ENCODE data around the gene MARS1.
A peak's percentile ranks its signal among the peaks of the same experiment; 100 is the strongest.

Gene MARS1

GRCh38 chr12:57525615-57526383, 37.9 kb downstream of the MARS1 start:
- Mint-ChIP-seq H3K27ac (no peak overlapping the region), H3K4me3 (no peak overlapping the region), H3K4me1 (peaks cover 32% of the 10 kb centered on the region), H3K9me3 (no peaks in the 10 kb centered on the region), H3K36me3 (peaks cover 8% of the 10 kb centered on the region), H3K27me3 (no peaks in the 10 kb centered on the region)
- DNase-seq (ENCODE audit: low spot score in 2 of 2) (no peak), ATAC-seq (ENCODE audit: low read depth) (no peak)

DNA sequence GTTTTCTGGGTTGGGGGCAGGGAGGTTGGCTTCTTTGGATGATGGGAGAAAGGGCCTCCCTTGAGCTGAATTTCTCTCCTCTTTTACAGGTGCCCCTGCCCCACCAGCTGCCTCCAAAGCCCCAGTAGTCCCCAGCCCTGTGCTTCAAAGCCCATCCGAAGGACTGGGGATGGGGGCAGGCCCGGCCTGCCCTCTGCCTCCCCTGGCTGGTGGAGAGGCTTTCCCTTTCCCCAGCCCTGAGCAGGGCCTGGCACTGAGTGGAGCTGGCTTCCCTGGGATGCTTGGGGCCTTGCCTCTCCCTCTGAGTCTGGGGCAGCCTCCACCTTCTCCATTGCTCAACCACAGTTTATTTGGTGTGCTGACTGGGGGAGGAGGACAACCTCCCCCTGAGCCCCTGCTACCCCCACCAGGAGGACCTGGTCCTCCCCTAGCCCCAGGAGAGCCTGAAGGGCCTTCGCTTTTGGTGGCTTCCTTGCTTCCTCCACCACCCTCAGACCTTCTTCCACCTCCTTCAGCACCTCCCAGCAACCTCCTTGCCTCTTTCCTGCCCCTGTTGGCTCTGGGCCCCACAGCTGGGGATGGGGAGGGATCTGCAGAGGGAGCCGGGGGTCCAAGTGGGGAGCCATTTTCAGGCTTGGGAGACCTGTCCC, 38.7 kb downstream of the MARS1 start:
- Mint-ChIP-seq H3K9me3 (no peaks in the 10 kb centered on the region), H3K4me1 (peaks cover 31% of the 10 kb centered on the region), H3K27ac (no peak overlapping the region), H3K4me3 (no peak overlapping the region), H3K27me3 (no peaks in the 10 kb centered on the region), H3K36me3 (peaks cover 8% of the 10 kb centered on the region)
- DNase-seq (ENCODE audit: low spot score in 2 of 2) (no peak), ATAC-seq (ENCODE audit: low read depth) (no peak)

DNA sequence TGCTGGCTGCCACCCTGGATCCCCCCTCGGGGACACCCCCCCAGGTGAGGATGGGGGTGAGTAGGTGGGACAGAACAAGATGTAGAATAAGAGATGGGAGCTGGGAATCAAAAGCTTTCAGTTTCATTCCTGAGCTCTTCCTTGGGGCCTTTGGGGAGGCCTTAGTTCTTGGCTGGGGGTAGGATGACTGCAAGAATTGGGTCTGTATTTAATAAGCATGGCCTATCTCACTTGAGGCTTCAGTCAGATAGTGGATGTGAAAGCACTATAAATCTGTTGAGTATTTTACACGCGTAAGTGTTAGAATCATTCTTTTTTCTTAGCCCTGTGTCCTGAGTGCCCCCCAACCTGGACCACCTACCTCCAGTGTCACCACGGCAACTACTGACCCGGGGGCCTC, 39.3 kb downstream of the MARS1 start:
- H3K27ac Mint-ChIP-seq: no peak overlapping the region
- no peak for DNase-seq (ENCODE audit: low spot score in 2 of 2)
- H3K9me3 Mint-ChIP-seq: no peaks in the 10 kb centered on the region
- no peak overlapping the region for H3K4me3 Mint-ChIP-seq
- H3K4me1 Mint-ChIP-seq: peaks cover 25% of the 10 kb centered on the region
- no peak for ATAC-seq (ENCODE audit: low read depth)
- peaks cover 12% of the 10 kb centered on the region for H3K36me3 Mint-ChIP-seq
- no peaks in the 10 kb centered on the region for H3K27me3 Mint-ChIP-seq

GRCh38 chr12:57528176-57528575, 40.3 kb downstream of the MARS1 start:
- Mint-ChIP-seq H3K4me3 (no peak overlapping the region), H3K27ac (no peak overlapping the region), H3K36me3 (peaks cover 18% of the 10 kb centered on the region)

GRCh38 chr12:57528831-57529555, 41.1 kb downstream of the MARS1 start:
- DNase-seq (ENCODE audit: low spot score in 2 of 2) (no peak), ATAC-seq (ENCODE audit: low read depth) (no peak)
- H3K4me1 Mint-ChIP-seq: peaks cover 16% of the 10 kb centered on the region
- no peak overlapping the region for H3K27ac Mint-ChIP-seq
- H3K36me3 Mint-ChIP-seq: peaks cover 18% of the 10 kb centered on the region
- no peak overlapping the region for H3K4me3 Mint-ChIP-seq
- no peaks in the 10 kb centered on the region for H3K27me3 Mint-ChIP-seq
- H3K9me3 Mint-ChIP-seq: no peaks in the 10 kb centered on the region

More at GRCh38 chr12:57528176-57528575, 40.3 kb downstream of the MARS1 start:
- Mint-ChIP-seq H3K4me1 (peaks cover 23% of the 10 kb centered on the region), H3K9me3 (no peaks in the 10 kb centered on the region), H3K27me3 (no peaks in the 10 kb centered on the region)
- no peak for ATAC-seq (ENCODE audit: low read depth)
- DNase-seq (ENCODE audit: low spot score in 2 of 2): no peak

DNA sequence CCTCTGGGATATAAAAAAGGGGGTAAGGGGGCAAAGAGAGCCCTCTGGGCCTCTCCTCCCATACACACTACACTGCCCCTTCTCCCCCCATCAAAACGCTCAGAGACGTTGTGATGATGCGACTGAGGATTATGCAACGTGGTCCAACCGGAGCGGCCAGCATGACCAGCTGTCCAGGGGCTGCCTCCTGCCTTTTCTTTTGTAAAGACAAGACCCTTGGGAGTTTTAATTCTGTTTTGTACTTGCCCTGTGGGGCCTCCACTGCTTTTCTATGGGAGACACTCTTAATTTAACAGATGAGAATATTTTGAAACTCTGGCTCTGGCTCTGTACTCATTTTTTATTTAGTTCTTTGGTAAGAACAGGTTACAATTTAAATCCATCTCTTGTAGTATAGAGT, 42.0 kb downstream of the MARS1 start:
- H3K4me3 Mint-ChIP-seq: no peak overlapping the region
- no peak for DNase-seq (ENCODE audit: low spot score in 2 of 2)
- no peak for ATAC-seq (ENCODE audit: low read depth)
- H3K27me3 Mint-ChIP-seq: no peaks in the 10 kb centered on the region
- peaks cover 18% of the 10 kb centered on the region for H3K36me3 Mint-ChIP-seq
- H3K4me1 Mint-ChIP-seq: peaks cover 10% of the 10 kb centered on the region
- H3K27ac Mint-ChIP-seq: peak overlapping the region; percentile 53
- H3K9me3 Mint-ChIP-seq: no peaks in the 10 kb centered on the region

DNA sequence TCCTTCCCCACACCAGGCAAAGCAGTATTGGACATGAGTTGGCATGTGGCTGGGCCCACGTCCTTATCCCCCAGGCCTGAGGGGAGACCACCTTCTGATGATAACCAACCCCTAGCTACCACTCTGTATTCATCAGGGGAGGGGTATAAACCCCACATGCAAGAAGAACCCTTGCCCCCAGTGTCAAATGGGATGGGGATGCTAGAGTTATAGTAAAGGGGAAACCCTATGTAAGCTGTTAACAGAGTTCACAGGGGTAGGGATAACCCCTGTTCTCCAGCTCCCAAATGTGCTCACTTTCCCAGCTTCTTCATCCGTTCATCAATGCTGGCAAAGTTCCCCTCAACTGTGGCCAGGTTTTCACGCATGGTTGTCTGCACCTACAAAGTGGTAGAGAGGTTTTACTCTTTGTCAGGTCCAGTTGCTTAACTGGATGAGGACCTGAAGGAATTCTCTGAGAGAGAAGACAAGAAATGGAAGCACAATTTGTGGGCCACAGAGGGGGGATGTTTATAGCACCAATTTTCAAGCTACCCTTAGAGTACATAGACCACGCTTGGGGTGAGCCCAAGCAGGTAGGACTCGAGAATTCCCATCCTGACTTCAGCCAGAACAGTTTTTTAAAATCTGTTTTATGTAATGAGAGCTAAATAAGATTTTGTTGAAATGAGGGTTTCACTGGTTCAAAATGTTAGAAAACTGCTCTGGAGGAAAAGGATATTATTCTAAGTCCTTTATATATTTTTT, 42.7 kb downstream of the MARS1 start:
- no peak overlapping the region for H3K27ac Mint-ChIP-seq
- no peaks in the 10 kb centered on the region for H3K9me3 Mint-ChIP-seq
- ATAC-seq (ENCODE audit: low read depth): no peak
- H3K4me1 Mint-ChIP-seq: peaks cover 8% of the 10 kb centered on the region
- no peak overlapping the region for H3K4me3 Mint-ChIP-seq
- no peak for DNase-seq (ENCODE audit: low spot score in 2 of 2)
- no peaks in the 10 kb centered on the region for H3K27me3 Mint-ChIP-seq
- peaks cover 21% of the 10 kb centered on the region for H3K36me3 Mint-ChIP-seq

GRCh38 chr12:57531836-57532235, 44.0 kb downstream of the MARS1 start:
- ATAC-seq (ENCODE audit: low read depth) (no peak), DNase-seq (ENCODE audit: low spot score in 2 of 2) (no peak)
- Mint-ChIP-seq H3K27me3 (no peaks in the 10 kb centered on the region), H3K36me3 (peaks cover 20% of the 10 kb centered on the region), H3K4me1 (peaks cover 2% of the 10 kb centered on the region), H3K9me3 (no peaks in the 10 kb centered on the region), H3K4me3 (no peak overlapping the region), H3K27ac (no peak overlapping the region)

- DNase-seq (ENCODE audit: low spot score in 2 of 2) (no peak), ATAC-seq (ENCODE audit: low read depth) (no peak)
- Mint-ChIP-seq H3K27ac (no peak overlapping the region), H3K9me3 (no peaks in the 10 kb centered on the region), H3K4me1 (peaks cover 2% of the 10 kb centered on the region), H3K36me3 (peaks cover 20% of the 10 kb centered on the region), H3K4me3 (no peak overlapping the region), H3K27me3 (no peaks in the 10 kb centered on the region)
These were observed 45.2 kb downstream of the MARS1 start for GRCh38 chr12:57533108-57533507.

DNA sequence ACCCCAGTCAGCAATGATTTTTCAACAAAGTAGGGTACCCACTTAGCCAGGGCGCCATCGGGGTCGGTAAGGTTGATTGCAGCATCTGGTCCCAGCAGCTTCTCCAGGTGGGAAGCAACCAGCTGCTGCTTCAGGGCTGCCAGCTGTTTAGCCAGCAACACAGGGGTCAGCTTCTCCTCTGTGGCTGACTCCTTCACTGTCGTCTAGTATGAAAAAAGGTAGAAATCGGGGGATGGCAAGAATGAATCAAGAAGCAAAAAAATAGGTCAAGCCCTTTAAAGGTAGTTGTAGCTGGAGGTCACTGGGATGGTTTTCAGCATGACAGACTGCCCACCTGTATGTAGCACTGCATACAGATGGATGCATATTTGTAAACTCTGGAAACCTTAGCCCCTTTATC, 46.4 kb downstream of the MARS1 start:
- H3K27ac Mint-ChIP-seq: no peak overlapping the region

GRCh38 chr12:57534991-57535543, 47.2 kb downstream of the MARS1 start:
- no peaks in the 10 kb centered on the region for H3K4me1 Mint-ChIP-seq
- ATAC-seq (ENCODE audit: low read depth) (no peak), DNase-seq (ENCODE audit: low spot score in 2 of 2) (no peak)
- H3K9me3 Mint-ChIP-seq: no peaks in the 10 kb centered on the region
- H3K27ac Mint-ChIP-seq: no peak overlapping the region
- H3K36me3 Mint-ChIP-seq: peaks cover 22% of the 10 kb centered on the region
- no peaks in the 10 kb centered on the region for H3K27me3 Mint-ChIP-seq
- no peak overlapping the region for H3K4me3 Mint-ChIP-seq

More for the DNA sequence above, 46.4 kb downstream of the MARS1 start:
- H3K27me3 Mint-ChIP-seq: no peaks in the 10 kb centered on the region
- ATAC-seq (ENCODE audit: low read depth) (no peak), DNase-seq (ENCODE audit: low spot score in 2 of 2) (no peak)
- peaks cover 2% of the 10 kb centered on the region for H3K4me1 Mint-ChIP-seq
- no peaks in the 10 kb centered on the region for H3K9me3 Mint-ChIP-seq
- no peak overlapping the region for H3K4me3 Mint-ChIP-seq
- peaks cover 26% of the 10 kb centered on the region for H3K36me3 Mint-ChIP-seq

DNA sequence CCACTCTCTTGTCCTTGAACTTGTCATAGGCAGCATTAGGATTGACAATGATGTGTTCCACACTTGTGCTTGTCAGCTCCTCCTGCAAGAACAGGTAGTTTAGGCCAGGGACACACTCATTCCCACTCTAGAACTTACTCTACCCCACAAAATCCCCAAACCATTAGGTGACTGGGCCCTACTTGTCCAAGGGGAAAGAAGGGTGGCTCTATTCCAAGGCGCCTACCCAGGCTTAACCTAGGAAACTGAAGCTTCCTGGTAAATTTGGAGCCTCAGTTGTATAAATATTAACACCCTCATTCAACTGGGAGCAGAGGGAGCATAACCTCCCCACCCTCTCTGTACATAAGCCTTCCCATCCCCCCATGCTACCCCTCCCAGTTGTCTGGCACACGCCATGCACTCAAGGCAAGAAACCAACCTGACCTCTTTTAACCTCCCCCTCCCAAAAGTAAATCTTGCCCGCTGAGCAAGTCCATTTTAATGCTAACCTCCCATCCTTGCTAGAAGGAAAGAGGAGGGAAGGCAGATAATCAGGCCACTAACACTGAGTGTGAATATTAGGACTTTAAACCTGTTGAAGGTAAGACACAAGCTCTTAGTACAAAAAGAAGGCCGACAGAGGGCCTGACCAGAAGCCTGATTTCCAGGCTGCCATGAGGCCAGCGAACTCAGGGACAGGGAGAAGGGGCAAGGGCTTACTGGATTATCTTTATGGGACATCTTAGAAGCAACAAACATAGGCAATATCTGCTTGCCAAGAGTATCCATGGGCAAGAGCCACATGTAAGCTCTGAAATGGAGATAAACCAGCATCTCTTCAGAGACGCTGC, 48.1 kb downstream of the MARS1 start:
- ATAC-seq (ENCODE audit: low read depth): no peak
- Mint-ChIP-seq H3K4me3 (no peak overlapping the region), H3K4me1 (peaks cover under 1% of the 10 kb centered on the region), H3K27me3 (no peaks in the 10 kb centered on the region), H3K9me3 (no peaks in the 10 kb centered on the region), H3K36me3 (peaks cover 22% of the 10 kb centered on the region), H3K27ac (no peak overlapping the region)
- no peak for DNase-seq (ENCODE audit: low spot score in 2 of 2)

GRCh38 chr12:57536597-57536942, 48.7 kb downstream of the MARS1 start:
- ATAC-seq (ENCODE audit: low read depth) (no peak), DNase-seq (ENCODE audit: low spot score in 2 of 2) (no peak)
- peaks cover 26% of the 10 kb centered on the region for H3K36me3 Mint-ChIP-seq
- no peaks in the 10 kb centered on the region for H3K9me3 Mint-ChIP-seq
- H3K4me3 Mint-ChIP-seq: no peak overlapping the region
- peaks cover 3% of the 10 kb centered on the region for H3K4me1 Mint-ChIP-seq
- no peak overlapping the region for H3K27ac Mint-ChIP-seq
- no peaks in the 10 kb centered on the region for H3K27me3 Mint-ChIP-seq
